ENCODE measurements around the gene CCL18.
"Not testable (repeated sequence)": the region's sequence is repeated elsewhere in the genome, so short reads cannot be mapped to it uniquely, and the experiment has no call there.

CCL18 gene

GRCh38 chr17:36094746-36095145, 30.7 kb downstream of the CCL18 start:
- H3K9ac ChIP-seq (ENCODE audit: low read length) = no peak overlapping the region
- H4K20me1 ChIP-seq (ENCODE audit: insufficient read depth, low read length) = no peaks in the 10 kb centered on the region
- TF ChIP-seq CTCF (IDR thresholded peaks at IDR 0.05; ENCODE audit: low read depth, low read length) = no peak
- TF ChIP-seq EZH2phosphoT487 (IDR thresholded peaks at IDR 0.05; ENCODE audit: low read depth) = no peak
- no peak overlapping the region for H2AFZ ChIP-seq (ENCODE audit: low read depth, low read length)
- peaks cover 22% of the 10 kb centered on the region for H3K27me3 ChIP-seq (ENCODE audit: low read depth, low read length)
- no peaks in the 10 kb centered on the region for H3K79me2 ChIP-seq (ENCODE audit: low read length)
- peaks cover 34% of the 10 kb centered on the region for H3K4me1 ChIP-seq (ENCODE audit: low read length)
- H3K4me3 ChIP-seq (ENCODE audit: low read length) = no peak overlapping the region
- no peaks in the 10 kb centered on the region for H3K9me3 ChIP-seq (ENCODE audit: insufficient read depth, low read length)
- no peaks in the 10 kb centered on the region for H3K36me3 ChIP-seq (replicated peaks; ENCODE audit: low read depth, low read length)
- no peak overlapping the region for H3K27ac ChIP-seq (ENCODE audit: low read length)
- no peak overlapping the region for H3K4me2 ChIP-seq (ENCODE audit: low read length)

- Histone ChIP-seq H3K79me2 (ENCODE audit: low read length) (no peaks in the 10 kb centered on the region), H2AFZ (ENCODE audit: low read depth, low read length) (no peak overlapping the region), H3K4me1 (ENCODE audit: low read length) (peaks cover 30% of the 10 kb centered on the region), H4K20me1 (ENCODE audit: insufficient read depth, low read length) (no peaks in the 10 kb centered on the region), H3K4me3 (ENCODE audit: low read length) (no peak overlapping the region), H3K9ac (ENCODE audit: low read length) (no peak overlapping the region), H3K9me3 (ENCODE audit: insufficient read depth, low read length) (no peaks in the 10 kb centered on the region), H3K27me3 (ENCODE audit: low read depth, low read length) (peaks cover 29% of the 10 kb centered on the region), H3K36me3 (replicated peaks; ENCODE audit: low read depth, low read length) (no peaks in the 10 kb centered on the region), H3K27ac (ENCODE audit: low read length) (no peak overlapping the region), H3K4me2 (ENCODE audit: low read length) (no peak overlapping the region)
- TF ChIP-seq EZH2phosphoT487 (IDR thresholded peaks at IDR 0.05; ENCODE audit: low read depth) (no peak), CTCF (IDR thresholded peaks at IDR 0.05; ENCODE audit: low read depth, low read length) (no peak)
Observed at GRCh38 chr17:36095992-36096391, 31.9 kb downstream of the CCL18 start.

GRCh38 chr17:36099004-36099403, 34.9 kb downstream of the CCL18 start:
- not testable (repeated sequence) for H3K27ac ChIP-seq (ENCODE audit: low read length); H3K79me2 ChIP-seq (ENCODE audit: low read length)
- peaks cover 24% of the 10 kb centered on the region for H3K4me1 ChIP-seq (ENCODE audit: low read length)

GRCh38 chr17:36103401-36103975, 39.4 kb downstream of the CCL18 start, which contains the start of gene CCL4:
TSS of gene CCL4 (plus strand) at chr17:36103827. CDS start at chr17:36103906, 79 bp downstream.
- H3K27me3 ChIP-seq (ENCODE audit: low read depth, low read length) = peaks cover 52% of the 10 kb centered on the region
- not testable (repeated sequence) for H3K79me2 ChIP-seq (ENCODE audit: low read length); H3K9ac ChIP-seq (ENCODE audit: low read length); H3K36me3 ChIP-seq (replicated peaks; ENCODE audit: low read depth, low read length); H2AFZ ChIP-seq (ENCODE audit: low read depth, low read length); H3K9me3 ChIP-seq (ENCODE audit: insufficient read depth, low read length); H4K20me1 ChIP-seq (ENCODE audit: insufficient read depth, low read length); H3K4me3 ChIP-seq (ENCODE audit: low read length)
- peak within 1 kb of the TSS; percentile 22; the same call in 1 of the 2 replicates for H3K27ac ChIP-seq (ENCODE audit: low read length)
- H3K4me2 ChIP-seq (ENCODE audit: low read length) = peak within 1 kb of the TSS; percentile 52
- peaks cover 34% of the 10 kb centered on the region for H3K4me1 ChIP-seq (ENCODE audit: low read length)

More at GRCh38 chr17:36099004-36099403, 34.9 kb downstream of the CCL18 start:
- not testable (repeated sequence) for H2AFZ ChIP-seq (ENCODE audit: low read depth, low read length); H3K9ac ChIP-seq (ENCODE audit: low read length); H3K9me3 ChIP-seq (ENCODE audit: insufficient read depth, low read length); H3K4me2 ChIP-seq (ENCODE audit: low read length); H3K4me3 ChIP-seq (ENCODE audit: low read length); H4K20me1 ChIP-seq (ENCODE audit: insufficient read depth, low read length); H3K36me3 ChIP-seq (replicated peaks; ENCODE audit: low read depth, low read length)
- H3K27me3 ChIP-seq (ENCODE audit: low read depth, low read length) = peaks cover 30% of the 10 kb centered on the region

- H4K20me1 ChIP-seq (ENCODE audit: insufficient read depth, low read length); H3K79me2 ChIP-seq (ENCODE audit: low read length); H3K9ac ChIP-seq (ENCODE audit: low read length); H3K9me3 ChIP-seq (ENCODE audit: insufficient read depth, low read length); H2AFZ ChIP-seq (ENCODE audit: low read depth, low read length); H3K4me2 ChIP-seq (ENCODE audit: low read length); H3K36me3 ChIP-seq (replicated peaks; ENCODE audit: low read depth, low read length); H3K4me3 ChIP-seq (ENCODE audit: low read length); H3K27ac ChIP-seq (ENCODE audit: low read length): not testable (repeated sequence)
- Histone ChIP-seq H3K4me1 (ENCODE audit: low read length) (peaks cover 34% of the 10 kb centered on the region), H3K27me3 (ENCODE audit: low read depth, low read length) (peaks cover 54% of the 10 kb centered on the region)
Observed at GRCh38 chr17:36104246-36104645, 40.2 kb downstream of the CCL18 start.
